ENCODE data around the gene CNOT4. TPM values are rescaled to one million over a fixed set of nuclear protein-coding genes. Genes with fewer than 3 reads are reported as not detected.

Gene CNOT4
- total RNA-seq, 1 experiment from 2014 or later, result 16.6 TPM

DNA sequence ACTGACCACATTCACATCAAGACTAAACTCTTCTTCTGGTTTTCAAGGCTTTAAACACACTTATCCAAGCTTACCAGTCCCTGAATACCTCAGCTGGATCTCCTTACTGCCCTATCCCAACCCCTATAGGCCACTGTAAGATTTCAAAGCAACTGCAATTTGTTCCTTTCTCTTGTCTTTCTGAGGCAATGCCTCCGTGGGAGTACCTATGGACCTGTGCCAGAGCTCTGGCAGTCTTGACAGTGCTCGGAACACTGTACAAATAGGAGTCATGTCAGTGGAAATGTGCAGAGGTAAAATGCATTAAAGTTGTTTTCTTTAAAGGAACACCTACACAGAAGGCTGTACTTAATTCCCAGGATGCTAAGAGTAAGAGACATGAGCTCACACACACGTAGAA lies 124.7 kb downstream of the CNOT4 start:
- H3K36me3 ChIP-seq (ENCODE audit: control insufficient read depth in 1 of 2, insufficient read depth in 2 of 2, low read length in 2 of 2), result no peaks in the 10 kb centered on the region
- H3K9me3 ChIP-seq (ENCODE audit: control insufficient read depth in 1 of 2, insufficient read depth in 1 of 2, low read depth in 1 of 2, low read length in 2 of 2), result no peaks in the 10 kb centered on the region
- no peak for ATAC-seq
- H3K4me3 ChIP-seq (replicated peaks in 1 of 2; ENCODE audit: low read depth in 1 of 2, low read length in 2 of 2), result no peak overlapping the region
- no peak overlapping the region for H3K9ac ChIP-seq (ENCODE audit: low read length)
- no TSS peak for BruUV-seq (replicated peaks)
- H2AFZ ChIP-seq (ENCODE audit: low read depth, low read length, poor library complexity, severe bottlenecking), result no peak overlapping the region
- DNase-seq (ENCODE audit: low read depth, low spot score), result no peak
- no peak overlapping the region for H3K4me2 ChIP-seq (ENCODE audit: low read length)
- intact Hi-C loops (cut with micrococcal nuclease), result no loop called here
- no peaks in the 10 kb centered on the region for H3K27me3 ChIP-seq (ENCODE audit: insufficient read depth, low read length)
- TF ChIP-seq CEBPB (IDR thresholded peaks at IDR 0.05; ENCODE audit: low read depth), result no peak
- TF ChIP-seq FOSL1 (IDR thresholded peaks at IDR 0.05; ENCODE audit: low read depth), result no peak
- TF ChIP-seq CBX3 (IDR thresholded peaks at IDR 0.05; ENCODE audit: low read depth), result no peak
- TF ChIP-seq, protein P1, sequence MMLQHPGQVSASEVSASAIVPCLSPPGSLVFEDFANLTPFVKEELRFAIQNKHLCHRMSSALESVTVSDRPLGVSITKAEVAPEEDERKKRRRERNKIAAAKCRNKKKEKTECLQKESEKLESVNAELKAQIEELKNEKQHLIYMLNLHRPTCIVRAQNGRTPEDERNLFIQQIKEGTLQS (IDR thresholded peaks at IDR 0.05), result no peak
- TF ChIP-seq ZFX (IDR thresholded peaks at IDR 0.05), result no peak
- no peak for TF ChIP-seq RAD21 (IDR thresholded peaks at IDR 0.05; ENCODE audit: low read depth)
- TF ChIP-seq, protein P2, sequence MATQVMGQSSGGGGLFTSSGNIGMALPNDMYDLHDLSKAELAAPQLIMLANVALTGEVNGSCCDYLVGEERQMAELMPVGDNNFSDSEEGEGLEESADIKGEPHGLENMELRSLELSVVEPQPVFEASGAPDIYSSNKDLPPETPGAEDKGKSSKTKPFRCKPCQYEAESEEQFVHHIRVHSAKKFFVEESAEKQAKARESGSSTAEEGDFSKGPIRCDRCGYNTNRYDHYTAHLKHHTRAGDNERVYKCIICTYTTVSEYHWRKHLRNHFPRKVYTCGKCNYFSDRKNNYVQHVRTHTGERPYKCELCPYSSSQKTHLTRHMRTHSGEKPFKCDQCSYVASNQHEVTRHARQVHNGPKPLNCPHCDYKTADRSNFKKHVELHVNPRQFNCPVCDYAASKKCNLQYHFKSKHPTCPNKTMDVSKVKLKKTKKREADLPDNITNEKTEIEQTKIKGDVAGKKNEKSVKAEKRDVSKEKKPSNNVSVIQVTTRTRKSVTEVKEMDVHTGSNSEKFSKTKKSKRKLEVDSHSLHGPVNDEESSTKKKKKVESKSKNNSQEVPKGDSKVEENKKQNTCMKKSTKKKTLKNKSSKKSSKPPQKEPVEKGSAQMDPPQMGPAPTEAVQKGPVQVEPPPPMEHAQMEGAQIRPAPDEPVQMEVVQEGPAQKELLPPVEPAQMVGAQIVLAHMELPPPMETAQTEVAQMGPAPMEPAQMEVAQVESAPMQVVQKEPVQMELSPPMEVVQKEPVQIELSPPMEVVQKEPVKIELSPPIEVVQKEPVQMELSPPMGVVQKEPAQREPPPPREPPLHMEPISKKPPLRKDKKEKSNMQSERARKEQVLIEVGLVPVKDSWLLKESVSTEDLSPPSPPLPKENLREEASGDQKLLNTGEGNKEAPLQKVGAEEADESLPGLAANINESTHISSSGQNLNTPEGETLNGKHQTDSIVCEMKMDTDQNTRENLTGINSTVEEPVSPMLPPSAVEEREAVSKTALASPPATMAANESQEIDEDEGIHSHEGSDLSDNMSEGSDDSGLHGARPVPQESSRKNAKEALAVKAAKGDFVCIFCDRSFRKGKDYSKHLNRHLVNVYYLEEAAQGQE (IDR thresholded peaks at IDR 0.05; ENCODE audit: low read depth), result no peak
- TF ChIP-seq SRF (IDR thresholded peaks at IDR 0.05; ENCODE audit: low read depth), result no peak
- POLR2A ChIA-PET, result no interaction called here
- H3K9me2 ChIP-seq (ENCODE audit: insufficient read depth), result no peaks in the 10 kb centered on the region
- no peaks in the 10 kb centered on the region for H3K4me1 ChIP-seq (ENCODE audit: control insufficient read depth in 1 of 2, insufficient read depth in 2 of 2, low read length in 2 of 2)
- no peak overlapping the region for H3K27ac ChIP-seq (ENCODE audit: low read depth, low read length)
- H4K20me1 ChIP-seq (ENCODE audit: insufficient read depth), result peaks cover 4% of the 10 kb centered on the region; the same call in 1 of the 2 replicates
- CTCF ChIA-PET, result no interaction called here
- RAD21 ChIA-PET (ENCODE audit: low non-redundant PET in 1 of 2, low total read pairs in 2 of 2, uncharacterized antibody in 2 of 2, unreplicated experiment in 2 of 2), result no interaction called here
- no peaks in the 10 kb centered on the region; the same call in 1 of the 2 replicates for H3K79me2 ChIP-seq (ENCODE audit: insufficient read depth, low read length)
